Measurements from ENCODE around the gene GPHA2. TPM values are rescaled to one million over a fixed set of nuclear protein-coding genes. Genes with fewer than 3 reads are reported as not detected.

GPHA2 gene
- total and polyA plus RNA-seq, 12 donors, result 0.67 TPM; not detected in 11

DNA sequence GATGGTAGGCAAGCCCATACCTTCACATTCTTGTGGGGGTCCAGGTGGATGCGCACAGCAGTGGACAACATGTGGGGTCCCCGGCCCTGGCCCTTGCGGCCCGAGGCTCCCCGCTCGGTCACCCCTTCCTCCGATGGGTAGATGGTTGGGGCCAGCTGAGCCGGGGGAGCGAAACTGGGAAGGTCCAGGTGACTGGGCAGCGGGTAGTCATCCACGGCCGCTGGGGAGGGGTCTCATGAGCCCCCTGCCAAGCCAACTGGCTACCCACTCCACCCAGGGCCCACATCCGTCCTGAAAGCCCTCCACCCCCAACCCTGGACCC lies 29.4 kb downstream of the GPHA2 start:
- Histone ChIP-seq H3K4me1 (replicated peaks in 1 of 2) (no peaks in the 10 kb centered on the region), H3K36me3 (replicated peaks in 1 of 2) (peaks cover 0 to 93% of the 10 kb centered on the region in 2 donors)

DNA sequence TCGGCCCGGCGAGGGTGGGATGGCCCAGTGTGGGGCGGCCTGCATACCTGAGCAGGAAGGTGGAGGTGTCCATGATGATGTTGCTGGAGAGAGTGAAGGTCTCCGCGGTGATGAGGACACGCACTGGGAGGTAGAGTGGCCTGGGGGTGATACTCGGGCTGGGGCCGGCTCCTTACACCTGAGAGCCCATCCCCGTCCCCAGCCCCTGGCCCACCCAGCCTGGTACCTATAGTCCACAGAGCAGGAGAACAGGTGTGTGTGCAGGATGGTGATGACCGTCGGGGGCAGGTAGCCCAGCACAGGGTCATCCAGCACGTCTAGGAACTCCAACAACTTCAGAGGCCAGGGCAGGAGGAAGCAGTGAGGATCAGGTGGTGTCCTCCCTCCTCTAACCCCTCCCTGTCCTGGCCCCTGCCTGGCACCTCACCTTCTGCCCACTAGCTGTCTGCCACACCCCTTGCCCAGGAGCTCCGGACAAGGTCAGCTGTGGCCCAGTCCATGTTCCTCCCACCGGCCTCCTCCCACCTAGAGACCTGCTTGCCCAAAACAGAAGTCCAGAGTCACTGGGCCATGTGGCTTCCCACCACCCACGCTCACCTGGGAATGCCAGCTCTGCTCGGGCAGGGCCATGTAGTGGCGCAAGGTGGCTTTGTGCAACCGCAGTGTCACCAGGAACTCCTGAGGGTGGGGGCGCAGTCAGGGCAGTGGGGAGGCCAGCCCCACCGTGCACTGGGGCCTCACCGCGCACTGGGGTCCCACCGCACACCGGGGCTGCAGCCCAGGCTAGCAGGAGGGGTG lies 30.0 kb downstream of the GPHA2 start:
- Histone ChIP-seq H3K27ac (no peak overlapping the region), H3K4me3 (no peak overlapping the region), H3K27me3 (no peaks in the 10 kb centered on the region), H3K4me1 (replicated peaks in 1 of 2) (no peaks in the 10 kb centered on the region), H3K9me3 (replicated peaks in 1 of 3) (no peaks in the 10 kb centered on the region), H3K36me3 (replicated peaks in 1 of 2) (peaks cover 0 to 92% of the 10 kb centered on the region in 2 donors)
- WGBS, 4 donors, result 89 to 95% (median 93%) methylated on average over 8 to 25 of the region's 25 CpGs
- intact Hi-C loops (cut with DNase I), result no loop called here
- TF ChIP-seq, protein P1, sequence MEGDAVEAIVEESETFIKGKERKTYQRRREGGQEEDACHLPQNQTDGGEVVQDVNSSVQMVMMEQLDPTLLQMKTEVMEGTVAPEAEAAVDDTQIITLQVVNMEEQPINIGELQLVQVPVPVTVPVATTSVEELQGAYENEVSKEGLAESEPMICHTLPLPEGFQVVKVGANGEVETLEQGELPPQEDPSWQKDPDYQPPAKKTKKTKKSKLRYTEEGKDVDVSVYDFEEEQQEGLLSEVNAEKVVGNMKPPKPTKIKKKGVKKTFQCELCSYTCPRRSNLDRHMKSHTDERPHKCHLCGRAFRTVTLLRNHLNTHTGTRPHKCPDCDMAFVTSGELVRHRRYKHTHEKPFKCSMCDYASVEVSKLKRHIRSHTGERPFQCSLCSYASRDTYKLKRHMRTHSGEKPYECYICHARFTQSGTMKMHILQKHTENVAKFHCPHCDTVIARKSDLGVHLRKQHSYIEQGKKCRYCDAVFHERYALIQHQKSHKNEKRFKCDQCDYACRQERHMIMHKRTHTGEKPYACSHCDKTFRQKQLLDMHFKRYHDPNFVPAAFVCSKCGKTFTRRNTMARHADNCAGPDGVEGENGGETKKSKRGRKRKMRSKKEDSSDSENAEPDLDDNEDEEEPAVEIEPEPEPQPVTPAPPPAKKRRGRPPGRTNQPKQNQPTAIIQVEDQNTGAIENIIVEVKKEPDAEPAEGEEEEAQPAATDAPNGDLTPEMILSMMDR (IDR thresholded peaks at IDR 0.05), result no peak
- TF ChIP-seq POLR2A (IDR thresholded peaks at IDR 0.05), result no peak
- DNase-seq, result no peak

More for the DNA sequence above, 29.4 kb downstream of the GPHA2 start:
- DNase-seq, result no peak
- no peak overlapping the region for H3K4me3 ChIP-seq
- no peak overlapping the region for H3K27ac ChIP-seq
- 95 to 98% (median 96%) methylated on average over 7 to 13 of the region's 13 CpGs for WGBS, 4 donors
- no peak for TF ChIP-seq POLR2A (IDR thresholded peaks at IDR 0.05)
- TF ChIP-seq, protein P1 (IDR thresholded peaks at IDR 0.05), result no peak
- no peaks in the 10 kb centered on the region for H3K9me3 ChIP-seq (replicated peaks in 1 of 3)
- no peaks in the 10 kb centered on the region for H3K27me3 ChIP-seq
- intact Hi-C loops (cut with DNase I), result no loop called here

DNA sequence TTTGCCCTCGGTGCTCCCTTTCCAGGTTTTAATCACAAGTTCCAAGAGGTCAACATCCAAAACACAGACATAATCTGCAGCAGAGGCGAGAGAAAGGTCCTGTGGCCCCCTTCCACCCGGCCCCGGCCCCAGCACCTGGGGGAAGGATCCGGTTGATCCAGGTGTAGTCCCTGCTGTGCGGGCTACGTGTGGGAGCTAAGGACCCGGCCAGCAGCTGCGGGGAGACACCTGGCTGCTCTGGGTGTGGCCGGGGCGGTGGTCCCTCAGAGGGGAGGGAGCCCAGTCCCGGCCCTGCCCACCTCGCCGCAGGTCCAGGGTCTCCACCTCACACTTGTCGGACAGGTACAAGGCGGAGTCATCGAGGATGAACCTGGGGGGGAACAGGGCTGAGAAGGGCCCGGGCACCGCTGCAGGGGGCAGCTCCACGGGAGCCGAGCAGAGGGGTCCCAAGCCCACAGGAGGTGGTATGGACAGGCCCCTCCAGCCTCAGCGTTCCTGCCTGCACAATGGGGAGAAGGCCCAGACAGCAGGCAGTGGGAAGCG lies 32.3 kb downstream of the GPHA2 start:
- H3K27ac ChIP-seq, result no peak overlapping the region
- DNase-seq, result no peak
- no peaks in the 10 kb centered on the region for H3K4me1 ChIP-seq (replicated peaks in 1 of 2)
- no peaks in the 10 kb centered on the region for H3K27me3 ChIP-seq
- H3K36me3 ChIP-seq (replicated peaks in 1 of 2), result peaks cover 0 to 85% of the 10 kb centered on the region in 2 donors
- TF ChIP-seq, protein P1 (IDR thresholded peaks at IDR 0.05), result no peak
- TF ChIP-seq POLR2A (IDR thresholded peaks at IDR 0.05), result no peak
- intact Hi-C loops (cut with DNase I), result no loop called here
- H3K9me3 ChIP-seq (replicated peaks in 1 of 3), result no peaks in the 10 kb centered on the region
- H3K4me3 ChIP-seq, result no peak overlapping the region
- 93 to 96% (median 95%) methylated on average over 9 to 23 of the region's 23 CpGs for WGBS, 4 donors

DNA sequence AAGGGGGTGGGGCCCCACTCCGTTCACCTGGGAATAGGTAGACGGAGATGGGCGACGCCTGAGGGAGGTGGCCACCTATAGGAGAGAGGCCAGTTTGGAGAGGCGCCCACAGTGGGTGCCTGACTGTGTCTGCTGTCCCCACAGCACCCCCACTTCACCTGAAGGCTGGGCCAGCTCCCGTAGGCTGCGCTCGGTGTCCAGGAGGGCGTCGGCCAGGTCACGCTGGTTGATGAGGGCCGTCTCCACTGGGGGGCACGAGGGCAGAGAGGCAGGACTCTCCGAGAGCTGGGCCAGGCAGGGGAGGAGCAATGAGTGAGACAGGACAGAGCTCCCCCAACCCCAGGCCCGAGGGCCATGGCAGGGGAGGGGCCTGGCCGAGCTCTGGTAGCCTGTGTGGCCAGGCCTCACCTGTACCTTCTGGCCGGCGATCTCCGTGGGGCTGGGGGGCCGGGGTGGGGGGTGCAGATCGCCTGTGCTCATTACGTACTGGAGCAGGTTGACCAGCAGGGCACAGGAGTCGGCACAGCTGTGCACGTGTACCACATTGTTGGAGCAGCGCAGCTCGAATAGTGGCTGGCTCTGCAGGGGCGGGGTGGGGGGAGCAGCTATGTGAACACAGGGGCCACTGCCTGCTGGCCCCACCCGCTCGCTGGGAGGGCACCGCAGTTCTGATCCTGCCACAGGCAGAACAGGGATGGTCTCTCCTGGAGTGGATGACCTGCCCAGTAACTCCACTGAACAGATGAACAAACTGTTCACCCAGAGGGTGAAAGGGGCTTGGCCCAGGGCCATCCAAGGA lies 33.4 kb downstream of the GPHA2 start:
- WGBS, 4 donors, result 91 to 92% (median 91%) methylated on average over 23 to 30 of the region's 30 CpGs
- Histone ChIP-seq H3K27ac (no peak overlapping the region), H3K9me3 (replicated peaks in 1 of 3) (no peaks in the 10 kb centered on the region), H3K36me3 (replicated peaks in 1 of 2) (peaks cover 0 to 85% of the 10 kb centered on the region in 2 donors), H3K4me3 (no peak overlapping the region), H3K4me1 (replicated peaks in 1 of 2) (no peaks in the 10 kb centered on the region), H3K27me3 (no peaks in the 10 kb centered on the region)
- DNase-seq, result no peak
- TF ChIP-seq, protein P1 (IDR thresholded peaks at IDR 0.05), result no peak
- no peak for TF ChIP-seq POLR2A (IDR thresholded peaks at IDR 0.05)
- intact Hi-C loops (cut with DNase I), result no loop called here
